MM.1S (cell line): ENCODE measurements around the gene MYRIP.

Experiments
- DNase-seq: peaks from one replicate; pipeline ENCODE4 v3.0.0-alpha.2; 2015
- H2AFZ ChIP-seq: fragments of 300-600 bp; sonication (generic); 2 replicates; pipeline ENCODE4 v1.6.0; 2016; ENCODE audit warnings: antibody characterized with exemption, low read length
- H3F3A ChIP-seq: fragments of 300-600 bp; sonication (generic); 2 replicates; pipeline ENCODE4 v1.6.1; 2016; ENCODE audit warnings: mild to moderate bottlenecking, antibody characterized with exemption, low read length, moderate library complexity, mixed read lengths; ENCODE audit not compliant: insufficient read depth
- H3K27ac ChIP-seq: fragments of 300-600 bp; sonication (generic); 2 replicates; pipeline ENCODE4 v1.5.1; 2016; ENCODE audit warnings: mild to moderate bottlenecking, low read length
- H3K27me3 ChIP-seq: fragments of 300-600 bp; sonication (generic); replicated peaks from 2 replicates; pipeline ENCODE4 v1.6.0; 2016; ENCODE audit warnings: low read length; ENCODE audit not compliant: insufficient read depth
- H3K36me3 ChIP-seq: fragments of 300-600 bp; sonication (generic); replicated peaks from 2 replicates; pipeline ENCODE4 v1.6.1; 2016; ENCODE audit warnings: mild to moderate bottlenecking, low read length, mixed read lengths; ENCODE audit not compliant: insufficient read depth
- H3K4me1 ChIP-seq: fragments of 300-600 bp; sonication (generic); 2 replicates; pipeline ENCODE4 v1.6.1; 2016; ENCODE audit warnings: low read length, mixed read lengths
- H3K4me2 ChIP-seq: fragments of 300-600 bp; sonication (generic); 2 replicates; pipeline ENCODE4 v1.6.0; 2016; ENCODE audit warnings: low read depth, low read length
- H3K4me3 ChIP-seq: fragments of 300-600 bp; sonication (generic); 2 replicates; pipeline ENCODE4 v1.5.1; 2016; ENCODE audit warnings: low read length, mixed read lengths
- H3K79me2 ChIP-seq: fragments of 300-600 bp; sonication (generic); 2 replicates; pipeline ENCODE4 v1.6.1; 2016; ENCODE audit warnings: mixed run types, low read length, mixed read lengths
- H3K9ac ChIP-seq: fragments of 300-600 bp; sonication (generic); 2 replicates; pipeline ENCODE4 v1.6.1; 2016; ENCODE audit warnings: low read length, mixed read lengths
- H3K9me2 ChIP-seq: fragments of 300-600 bp; sonication (generic); replicated peaks from 2 replicates; pipeline ENCODE4 v1.6.1; 2016; ENCODE audit warnings: mild to moderate bottlenecking, low read length, mixed read lengths; ENCODE audit not compliant: insufficient read depth
- H3K9me3 ChIP-seq: fragments of 300-600 bp; sonication (generic); replicated peaks from 2 replicates; pipeline ENCODE4 v1.6.1; 2016; ENCODE audit warnings: mild to moderate bottlenecking, low read length, mixed read lengths; ENCODE audit not compliant: insufficient read depth
- H4K20me1 ChIP-seq: fragments of 300-600 bp; sonication (generic); 2 replicates; pipeline ENCODE4 v1.6.1; 2016; ENCODE audit warnings: mild to moderate bottlenecking, low read length, moderate library complexity, mixed read lengths; ENCODE audit not compliant: insufficient read depth
- EZH2 ChIP-seq: fragments of 300-600 bp; sonication (generic); optimal IDR thresholded peaks from 2 replicates; pipeline ENCODE3; 2017; ENCODE audit warnings: low read depth, mild to moderate bottlenecking, antibody characterized with exemption, low read length, mixed read lengths
- EZH2phosphoT487 ChIP-seq: fragments of 300-600 bp; sonication (generic); IDR thresholded peaks from 2 replicates; pipeline ENCODE4 v1.6.1; 2018; ENCODE audit warnings: antibody characterized with exemption, low read length
- TF ChIP-seq, protein P1 (sequence below): fragments of 300-600 bp; sonication (generic); IDR thresholded peaks from 2 replicates; pipeline ENCODE4 v1.5.1; 2016; ENCODE audit warnings: antibody characterized with exemption, low read length, mixed read lengths

Gene MYRIP

DNA sequence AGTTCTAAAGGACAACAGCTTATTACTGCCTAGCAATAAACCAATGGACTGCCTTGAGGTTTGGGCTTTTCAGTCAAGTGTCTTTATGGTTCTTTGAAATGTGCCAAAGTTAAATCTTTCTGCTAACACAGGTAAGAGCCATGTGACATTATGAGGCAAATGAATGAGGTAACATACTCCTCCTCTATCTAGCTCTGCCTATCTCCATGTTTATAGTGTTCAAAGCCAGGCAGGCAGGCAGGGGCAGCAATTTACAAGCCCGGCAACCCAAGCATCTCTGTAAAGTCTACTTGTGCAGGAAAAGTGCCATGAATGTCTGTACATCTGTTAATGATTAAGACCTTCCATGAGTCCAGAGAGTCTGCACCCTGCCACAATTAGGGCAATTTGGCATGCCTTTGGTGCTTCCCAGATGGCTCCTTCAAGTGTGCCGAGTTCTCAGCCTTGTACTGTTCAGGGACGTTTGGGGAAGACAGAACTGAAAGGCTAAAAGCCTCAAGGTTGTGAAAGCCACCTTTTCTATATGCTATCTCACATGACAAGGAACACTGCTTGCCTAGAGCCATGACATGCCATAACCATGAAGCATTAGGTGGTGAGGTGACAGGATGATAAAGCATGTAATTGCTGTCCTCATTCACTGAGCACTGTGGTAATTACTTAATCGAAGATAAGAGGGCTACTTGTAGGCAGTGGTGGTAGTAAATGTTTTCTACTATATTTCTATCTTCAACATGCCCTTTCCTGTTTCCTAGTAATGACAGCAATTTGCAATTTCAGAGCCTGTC lies 458.7 kb downstream of the MYRIP start:
- no peak for DNase-seq
- H3K27me3 ChIP-seq, result no peaks in the 10 kb centered on the region
- TF ChIP-seq EZH2 (no peak), EZH2phosphoT487 (no peak)
- TF ChIP-seq, protein P1, sequence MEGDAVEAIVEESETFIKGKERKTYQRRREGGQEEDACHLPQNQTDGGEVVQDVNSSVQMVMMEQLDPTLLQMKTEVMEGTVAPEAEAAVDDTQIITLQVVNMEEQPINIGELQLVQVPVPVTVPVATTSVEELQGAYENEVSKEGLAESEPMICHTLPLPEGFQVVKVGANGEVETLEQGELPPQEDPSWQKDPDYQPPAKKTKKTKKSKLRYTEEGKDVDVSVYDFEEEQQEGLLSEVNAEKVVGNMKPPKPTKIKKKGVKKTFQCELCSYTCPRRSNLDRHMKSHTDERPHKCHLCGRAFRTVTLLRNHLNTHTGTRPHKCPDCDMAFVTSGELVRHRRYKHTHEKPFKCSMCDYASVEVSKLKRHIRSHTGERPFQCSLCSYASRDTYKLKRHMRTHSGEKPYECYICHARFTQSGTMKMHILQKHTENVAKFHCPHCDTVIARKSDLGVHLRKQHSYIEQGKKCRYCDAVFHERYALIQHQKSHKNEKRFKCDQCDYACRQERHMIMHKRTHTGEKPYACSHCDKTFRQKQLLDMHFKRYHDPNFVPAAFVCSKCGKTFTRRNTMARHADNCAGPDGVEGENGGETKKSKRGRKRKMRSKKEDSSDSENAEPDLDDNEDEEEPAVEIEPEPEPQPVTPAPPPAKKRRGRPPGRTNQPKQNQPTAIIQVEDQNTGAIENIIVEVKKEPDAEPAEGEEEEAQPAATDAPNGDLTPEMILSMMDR, result no peak
- no peaks in the 10 kb centered on the region for H3K9me2 ChIP-seq
- no peaks in the 10 kb centered on the region for H3K36me3 ChIP-seq
- no peak overlapping the region for H2AFZ ChIP-seq
- H3K27ac ChIP-seq, result no peak overlapping the region
- no peak overlapping the region for H3K4me2 ChIP-seq
- no peak overlapping the region for H3K9ac ChIP-seq
- no peaks in the 10 kb centered on the region for H3F3A ChIP-seq
- H3K4me3 ChIP-seq, result no peak overlapping the region
- no peaks in the 10 kb centered on the region for H3K4me1 ChIP-seq
- H4K20me1 ChIP-seq, result no peaks in the 10 kb centered on the region
- H3K9me3 ChIP-seq, result no peaks in the 10 kb centered on the region
- no peaks in the 10 kb centered on the region for H3K79me2 ChIP-seq

DNA sequence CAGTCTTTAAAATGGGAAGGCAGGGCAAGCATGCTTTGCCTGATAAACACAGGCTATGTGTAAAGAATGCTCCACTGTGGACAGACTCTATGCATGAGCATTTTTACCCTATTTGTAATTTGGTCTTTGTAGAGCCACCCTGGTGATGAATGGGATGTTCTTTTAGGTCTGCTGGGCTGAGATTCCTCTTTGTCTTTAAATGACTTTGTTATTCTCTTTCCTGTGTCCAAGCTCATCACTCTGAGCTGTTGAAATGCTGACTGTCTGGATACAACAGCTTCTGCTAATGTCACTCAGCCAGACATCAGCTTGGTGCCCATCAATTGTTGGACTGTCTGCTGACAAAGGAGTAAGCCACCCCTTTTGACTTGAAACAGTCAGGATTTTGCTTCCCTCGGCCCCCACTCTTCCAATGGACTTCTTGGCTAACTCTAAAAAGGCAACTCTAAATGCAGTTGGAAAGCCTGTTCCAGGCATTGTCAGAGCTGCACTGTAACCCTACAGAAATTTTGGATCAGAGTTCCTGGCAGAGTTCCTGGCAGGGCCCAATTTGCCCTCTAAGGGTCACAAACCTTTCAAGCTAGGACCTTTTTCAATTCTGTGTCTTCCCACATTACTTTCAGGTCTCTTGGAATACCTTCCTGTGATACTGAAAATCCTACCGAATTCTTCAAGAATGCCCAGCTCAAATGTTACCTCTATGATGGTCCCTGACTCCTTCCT lies 459.6 kb downstream of the MYRIP start:
- Histone ChIP-seq H3K79me2 (no peaks in the 10 kb centered on the region), H3F3A (no peaks in the 10 kb centered on the region), H3K4me2 (no peak overlapping the region), H3K27me3 (no peaks in the 10 kb centered on the region), H3K4me1 (no peaks in the 10 kb centered on the region), H4K20me1 (no peaks in the 10 kb centered on the region), H3K27ac (no peak overlapping the region), H3K9ac (no peak overlapping the region), H3K9me2 (no peaks in the 10 kb centered on the region), H3K9me3 (no peaks in the 10 kb centered on the region), H2AFZ (no peak overlapping the region), H3K4me3 (no peak overlapping the region), H3K36me3 (no peaks in the 10 kb centered on the region)
- DNase-seq, result no peak
- no peak for TF ChIP-seq EZH2phosphoT487
- TF ChIP-seq, protein P1, result no peak
- TF ChIP-seq EZH2, result no peak

DNA sequence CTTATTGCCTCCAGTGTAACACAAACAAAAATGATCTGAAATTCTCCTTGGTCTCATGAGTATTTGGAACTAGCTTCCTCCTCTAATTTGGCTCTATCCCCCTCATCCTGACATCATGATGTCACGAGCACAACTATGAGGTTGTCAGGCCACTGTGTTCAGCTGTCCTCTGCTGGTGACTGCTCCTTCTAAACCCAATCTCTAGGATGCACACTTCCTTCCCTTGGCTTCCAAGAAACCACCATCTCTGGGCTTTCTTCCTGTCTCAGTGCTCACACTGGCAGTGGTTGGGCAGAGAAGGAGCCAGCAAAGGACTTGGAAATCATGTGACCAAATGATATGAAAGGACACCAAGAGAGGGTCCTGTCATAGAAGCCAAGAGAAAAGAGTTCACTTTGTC lies 469.4 kb downstream of the MYRIP start:
- H3K9me3 ChIP-seq, result no peaks in the 10 kb centered on the region
- DNase-seq, result no peak
- no peak overlapping the region for H3K27ac ChIP-seq
- TF ChIP-seq EZH2 (no peak), EZH2phosphoT487 (no peak)
- TF ChIP-seq, protein P1, result no peak
- H3K4me3 ChIP-seq, result no peak overlapping the region
- no peaks in the 10 kb centered on the region for H3K4me1 ChIP-seq
- no peaks in the 10 kb centered on the region for H4K20me1 ChIP-seq
- H2AFZ ChIP-seq, result no peak overlapping the region
- H3K9ac ChIP-seq, result no peak overlapping the region
- no peaks in the 10 kb centered on the region for H3F3A ChIP-seq
- H3K4me2 ChIP-seq, result no peak overlapping the region
- H3K27me3 ChIP-seq, result no peaks in the 10 kb centered on the region
- no peaks in the 10 kb centered on the region for H3K79me2 ChIP-seq
- H3K9me2 ChIP-seq, result no peaks in the 10 kb centered on the region
- no peaks in the 10 kb centered on the region for H3K36me3 ChIP-seq
